CD14-positive monocyte (primary cell): Measurements from ENCODE around the gene QSOX2. TPM values are rescaled to one million over a fixed set of nuclear protein-coding genes. Genes with fewer than 3 reads are reported as not detected.

ENCODE experiments used
- DNase-seq, 3 donors: peaks; one replicate each; pipeline ENCODE4 v3.0.0-alpha.2; 2011 to 2022
- H2AFZ ChIP-seq: 2 replicates; pipeline ENCODE4 v1.6.0; 2012; ENCODE audit warnings: mild to moderate bottlenecking, low read depth, low read length, inconsistent platforms; ENCODE audit not compliant: insufficient read depth, poor library complexity, severe bottlenecking
- H3K27ac ChIP-seq, 2 donors: 1 replicate in 1 of 2; 2 replicates in 1 of 2; pipeline ENCODE4 v1.5.1; 2012 to 2013; ENCODE audit warnings: low read length in 2 of 2, control low read depth in 1 of 2, inconsistent platforms in 1 of 2, low read depth in 1 of 2, mild to moderate bottlenecking in 1 of 2
- H3K27me3 ChIP-seq, 2 donors: one replicate each; pipeline versions ENCODE4 v1.6.0 to v1.6.1; 2011 to 2013; ENCODE audit warnings: low read length in 2 of 2; ENCODE audit not compliant: control insufficient read depth in 2 of 2, insufficient read depth in 2 of 2
- H3K36me3 ChIP-seq, 2 donors: replicated peaks in 1 of 2; 1 replicate in 1 of 2; 2 replicates in 1 of 2; pipeline versions ENCODE4 v1.5.1 to v1.6.1; 2012 to 2013; ENCODE audit warnings: low read length in 2 of 2, control low read depth in 1 of 2, inconsistent platforms in 1 of 2, mild to moderate bottlenecking in 1 of 2; ENCODE audit not compliant: insufficient read depth in 2 of 2, control insufficient read depth in 1 of 2
- H3K4me1 ChIP-seq, 2 donors: 1 replicate in 1 of 2; 2 replicates in 1 of 2; pipeline versions ENCODE4 v1.5.1 to v1.6.1; 2012 to 2013; ENCODE audit warnings: low read length in 2 of 2, control low read depth in 1 of 2, inconsistent platforms in 1 of 2, mild to moderate bottlenecking in 1 of 2, moderate library complexity in 1 of 2; ENCODE audit not compliant: insufficient read depth in 2 of 2, control insufficient read depth in 1 of 2
- H3K4me2 ChIP-seq: replicated peaks from 2 replicates; pipeline ENCODE3; 2012; ENCODE audit warnings: low read length, moderate library complexity, mild to moderate bottlenecking; ENCODE audit not compliant: poor library complexity, severe bottlenecking; ENCODE audit errors: extremely low read depth
- H3K4me3 ChIP-seq, 3 experiments: fragments of 200-600 bp in 1 of 3; sonication (generic) in 1 of 3; replicated peaks in 1 of 3; 1 replicate in 2 of 3; 2 replicates in 1 of 3; pipeline ENCODE4 v1.5.1; 2011 to 2013; ENCODE audit warnings: low read length in 3 of 3, mild to moderate bottlenecking in 3 of 3, control low read depth in 2 of 3, low read depth in 2 of 3, inconsistent platforms in 1 of 3, moderate library complexity in 1 of 3
- H3K79me2 ChIP-seq: 2 replicates; pipeline ENCODE4 v1.6.0; 2012; ENCODE audit warnings: mild to moderate bottlenecking, control low read depth, inconsistent platforms, low read length, moderate library complexity; ENCODE audit not compliant: insufficient read depth
- H3K9ac ChIP-seq: 2 replicates; pipeline ENCODE4 v1.6.0; 2017; ENCODE audit warnings: low read length, mild to moderate bottlenecking; ENCODE audit not compliant: insufficient read depth, poor library complexity, severe bottlenecking
- H3K9me3 ChIP-seq, 2 donors: replicated peaks in 1 of 2; 1 replicate in 1 of 2; 2 replicates in 1 of 2; pipeline versions ENCODE4 v1.5.1 to v1.6.1; 2012 to 2013; ENCODE audit warnings: low read length in 2 of 2, control low read depth in 1 of 2; ENCODE audit not compliant: control insufficient read depth in 1 of 2, insufficient read depth in 1 of 2
- H4K20me1 ChIP-seq: 2 replicates; pipeline ENCODE4 v1.6.0; 2012; ENCODE audit warnings: mild to moderate bottlenecking, low read length, control low read depth, moderate library complexity; ENCODE audit not compliant: insufficient read depth
- H3K27ac Mint-ChIP-seq, 7 donors: one replicate each; pipeline ENCODE4 v1.8.0; 2020; ENCODE audit warnings: mild to moderate bottlenecking in 7 of 7, mixed read lengths in 7 of 7, moderate library complexity in 6 of 7, inconsistent platforms in 2 of 7
- H3K27me3 Mint-ChIP-seq, 3 donors: one replicate each; pipeline ENCODE4 v1.8.0; 2021 to 2022; ENCODE audit warnings: low read depth in 3 of 3, mild to moderate bottlenecking in 3 of 3, mixed read lengths in 3 of 3, moderate library complexity in 3 of 3, inconsistent platforms in 1 of 3
- H3K36me3 Mint-ChIP-seq, 2 donors: one replicate each; pipeline ENCODE4 v1.8.0; 2020; ENCODE audit warnings: mixed read lengths in 2 of 2, inconsistent platforms in 1 of 2, mild to moderate bottlenecking in 1 of 2
- H3K4me1 Mint-ChIP-seq: one replicate; pipeline ENCODE4 v1.8.0; 2020; ENCODE audit warnings: mild to moderate bottlenecking, mixed read lengths
- H3K4me3 Mint-ChIP-seq, 2 donors: one replicate each; pipeline ENCODE4 v1.8.0; 2020; ENCODE audit warnings: mild to moderate bottlenecking in 2 of 2, mixed read lengths in 2 of 2, moderate library complexity in 1 of 2
- H3K9me3 Mint-ChIP-seq, 7 donors: one replicate each; pipeline ENCODE4 v1.8.0; 2020 to 2022; ENCODE audit warnings: mixed read lengths in 7 of 7, mild to moderate bottlenecking in 6 of 7, moderate library complexity in 6 of 7, inconsistent platforms in 2 of 7
- WGBS: methylation state at CpG from one replicate; pipeline ENCODE4 v1.1.5; 2013; ENCODE audit warnings: missing lambda C conversion rate; ENCODE audit not compliant: insufficient coverage; 5-methylcytosine and 5-hydroxymethylcytosine counted together
- intact Hi-C, 2 donors: fragments of 100-400 bp; cut with micrococcal nuclease; formaldehyde crosslinking; loops; one replicate each; pipeline versions ENCODE4 v1.15.0 to v1.15.1; 2023
- polyA plus RNA-seq, 3 donors: library from polyadenylated mRNA; depleted of rRNA in 1 of 3; unstranded in 2 of 3; stranded (reverse) in 1 of 3; fragments of 300-500 nt in 2 of 3; fragments of >200 nt in 1 of 3; fragmentation: Illumina TruSeq in 2 of 3; gene quantifications; 1 replicate in 2 of 3; 2 replicates in 1 of 3; pipeline ENCODE4 v1.2.3, GENCODE V29; 2012 to 2021
- TF ChIP-seq, protein P1 (sequence below): fragments of 200-600 bp; IDR thresholded peaks from one replicate; pipeline ENCODE4 v1.8.0; 2022; ENCODE audit warnings: antibody characterized with exemption, mild to moderate bottlenecking

Gene QSOX2
- polyA plus RNA-seq, 3 donors = 0.03 to 8.4 (median 0.17) TPM

DNA sequence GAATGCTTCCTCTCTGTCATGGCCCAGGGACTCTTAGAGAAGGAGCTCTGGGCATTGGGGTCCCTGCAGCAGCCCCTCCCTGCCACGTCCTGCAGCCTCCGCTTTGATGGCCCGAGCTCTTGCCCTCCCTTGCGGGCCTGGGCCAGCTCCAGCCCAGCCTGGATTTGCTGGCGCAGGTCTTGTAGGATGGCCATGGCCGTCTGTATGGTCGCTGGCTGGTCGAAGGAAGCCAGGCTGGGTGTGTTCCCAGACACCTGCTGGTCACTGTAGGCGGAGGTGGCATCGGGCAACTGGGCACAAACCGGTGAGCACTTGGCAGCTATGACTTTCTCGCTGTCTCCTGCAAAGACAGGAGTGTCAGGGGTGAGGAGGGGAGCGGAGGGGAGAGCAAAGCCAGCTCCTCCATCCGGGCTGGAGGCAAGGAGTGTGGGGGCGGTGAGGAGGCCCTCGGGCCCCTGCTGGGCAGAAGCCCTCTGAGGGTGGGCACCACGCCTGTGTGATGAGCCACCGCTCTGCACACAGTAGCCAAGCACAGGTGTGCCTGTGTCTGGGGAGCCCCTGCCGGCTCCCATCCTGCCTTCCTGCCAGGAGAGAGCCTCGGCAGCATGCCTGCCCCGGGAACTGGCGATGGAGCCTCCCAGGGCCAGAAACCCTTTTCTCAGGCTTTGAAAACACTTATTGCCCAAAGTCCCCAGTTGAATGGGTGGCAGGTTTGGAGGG, 45.9 kb upstream of the QSOX2 start:
- WGBS = 97% methylated on average over 20 of the region's 22 CpGs
- H3K9me3 Mint-ChIP-seq = peaks cover 0 to 1% (median 0%) of the 10 kb centered on the region in 7 donors

DNA sequence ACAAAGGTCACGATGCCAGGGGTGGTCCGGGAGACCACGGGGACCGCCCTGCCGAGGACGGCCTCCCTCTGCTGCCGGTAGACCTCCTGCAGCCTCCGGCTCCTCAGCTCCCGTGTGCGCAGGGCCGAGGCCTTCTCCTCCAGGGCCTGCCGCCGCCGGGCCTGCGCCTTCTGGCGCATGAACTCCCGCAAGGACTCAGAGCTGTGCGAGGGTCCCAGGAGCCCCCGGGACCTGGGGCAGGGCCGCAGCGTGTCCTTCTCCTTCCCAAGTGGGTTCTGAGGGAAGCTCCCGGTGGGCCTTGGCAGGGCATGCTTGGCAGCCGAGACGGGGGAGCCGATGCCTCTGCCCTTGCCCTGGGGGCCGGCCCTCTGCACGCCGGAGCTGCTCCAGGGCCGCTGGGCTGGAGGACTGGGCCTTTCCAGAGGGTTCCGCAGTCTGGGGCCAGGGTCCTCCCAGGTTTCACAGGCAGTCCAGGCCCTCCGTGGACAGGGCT, 44.9 kb upstream of the QSOX2 start:
- no peaks in the 10 kb centered on the region for H3K27me3 ChIP-seq
- Mint-ChIP-seq H3K4me3 (no peak overlapping the region), H3K36me3 (no peaks in the 10 kb centered on the region), H3K27ac (no peak overlapping the region), H3K9me3 (peaks cover 0 to 1% (median 0%) of the 10 kb centered on the region in 7 donors), H3K27me3 (peaks cover 0 to 4% (median 3%) of the 10 kb centered on the region in 3 donors), H3K4me1 (no peaks in the 10 kb centered on the region)
- H3K9me3 ChIP-seq = peaks cover 0 to 6% of the 10 kb centered on the region in 2 donors
- H2AFZ ChIP-seq = no peak overlapping the region
- no peak overlapping the region for H3K9ac ChIP-seq
- no peaks in the 10 kb centered on the region for H3K36me3 ChIP-seq
- no peak overlapping the region for H3K4me2 ChIP-seq
- intact Hi-C loops = no loop called here
- H3K79me2 ChIP-seq = no peaks in the 10 kb centered on the region
- TF ChIP-seq, protein P1, sequence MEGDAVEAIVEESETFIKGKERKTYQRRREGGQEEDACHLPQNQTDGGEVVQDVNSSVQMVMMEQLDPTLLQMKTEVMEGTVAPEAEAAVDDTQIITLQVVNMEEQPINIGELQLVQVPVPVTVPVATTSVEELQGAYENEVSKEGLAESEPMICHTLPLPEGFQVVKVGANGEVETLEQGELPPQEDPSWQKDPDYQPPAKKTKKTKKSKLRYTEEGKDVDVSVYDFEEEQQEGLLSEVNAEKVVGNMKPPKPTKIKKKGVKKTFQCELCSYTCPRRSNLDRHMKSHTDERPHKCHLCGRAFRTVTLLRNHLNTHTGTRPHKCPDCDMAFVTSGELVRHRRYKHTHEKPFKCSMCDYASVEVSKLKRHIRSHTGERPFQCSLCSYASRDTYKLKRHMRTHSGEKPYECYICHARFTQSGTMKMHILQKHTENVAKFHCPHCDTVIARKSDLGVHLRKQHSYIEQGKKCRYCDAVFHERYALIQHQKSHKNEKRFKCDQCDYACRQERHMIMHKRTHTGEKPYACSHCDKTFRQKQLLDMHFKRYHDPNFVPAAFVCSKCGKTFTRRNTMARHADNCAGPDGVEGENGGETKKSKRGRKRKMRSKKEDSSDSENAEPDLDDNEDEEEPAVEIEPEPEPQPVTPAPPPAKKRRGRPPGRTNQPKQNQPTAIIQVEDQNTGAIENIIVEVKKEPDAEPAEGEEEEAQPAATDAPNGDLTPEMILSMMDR = no peak
- H3K4me1 ChIP-seq = no peaks in the 10 kb centered on the region
- DNase-seq = no peak
- 96% methylated on average over 31 of the region's 31 CpGs for WGBS
- H3K27ac ChIP-seq = no peak overlapping the region
- H4K20me1 ChIP-seq = no peaks in the 10 kb centered on the region
- no peak overlapping the region for H3K4me3 ChIP-seq

More for the DNA sequence above, 45.9 kb upstream of the QSOX2 start:
- peaks cover 0 to 4% (median 2%) of the 10 kb centered on the region in 3 donors for H3K27me3 Mint-ChIP-seq
- peaks cover 0 to 6% of the 10 kb centered on the region in 2 donors for H3K9me3 ChIP-seq
- H3K27me3 ChIP-seq = no peaks in the 10 kb centered on the region
- no peaks in the 10 kb centered on the region for H3K4me1 ChIP-seq
- no peaks in the 10 kb centered on the region for H3K36me3 Mint-ChIP-seq
- intact Hi-C loops = no loop called here
- H3K4me2 ChIP-seq = no peak overlapping the region
- H3K36me3 ChIP-seq = no peaks in the 10 kb centered on the region
- no peaks in the 10 kb centered on the region for H3K4me1 Mint-ChIP-seq
- no peak overlapping the region for H3K27ac Mint-ChIP-seq
- no peak overlapping the region for H3K4me3 ChIP-seq
- no peaks in the 10 kb centered on the region for H4K20me1 ChIP-seq
- no peak overlapping the region for H3K27ac ChIP-seq
- H3K79me2 ChIP-seq = no peaks in the 10 kb centered on the region
- TF ChIP-seq, protein P1 = no peak
- H3K9ac ChIP-seq = no peak overlapping the region
- H2AFZ ChIP-seq = no peak overlapping the region
- no peak overlapping the region for H3K4me3 Mint-ChIP-seq
- DNase-seq = no peak
